A549 treated with Hydrocortisone at 1 μM for 4 hours (cell line): ENCODE data around the gene ZSCAN9. TPM values are rescaled to one million over a fixed set of nuclear protein-coding genes. Genes with fewer than 3 reads are reported as not detected.

Experiments used
- total RNA-seq: library from RNA; stranded (reverse); fragments of 200-300 nt; extraction: Qiagen RNA extraction; gene quantifications from 5 replicates; pipeline ENCODE4 v1.2.3, GENCODE V29; 2022

Gene ZSCAN9
- 5.8 to 8.3 TPM (median 6.9 TPM) in 5 replicates for total RNA-seq

GRCh38 chr6:28225056-28225834, at the start of gene ZSCAN9:
TSS of gene ZSCAN9 (plus strand) at chr6:28225275. CDS start at chr6:28227085, 1,810 bp downstream.

GRCh38 chr6:28252009-28252975, 27.2 kb downstream of the ZSCAN9 start, which contains the start of gene ZKSCAN4:
TSS of gene ZKSCAN4 (minus strand) at chr6:28252269. CDS start at chr6:28251980, 289 bp downstream.

GRCh38 chr6:28258877-28259777, 34.1 kb downstream of the ZSCAN9 start, which contains the start of gene NKAPL:
TSS of gene NKAPL (plus strand) at chr6:28259297. CDS start at chr6:28259372, 75 bp downstream.

GRCh38 chr6:28266962-28267694, 42.1 kb downstream of the ZSCAN9 start, which contains the start of gene ZSCAN26:
TSS of gene ZSCAN26 (plus strand) at chr6:28267143. CDS start at chr6:28271920, 4,777 bp downstream.

GRCh38 chr6:28281288-28282064, 56.4 kb downstream of the ZSCAN9 start, which contains the start of gene PGBD1:
TSS of gene PGBD1 (plus strand) at chr6:28281572. CDS start at chr6:28283814, 2,242 bp downstream.

Other genes with a start within 250 kb of the ZSCAN9 start
- gene ZNF165, start 144.7 kb upstream of the ZSCAN9 start, total RNA-seq, result 0.74 to 1.1 TPM (median 0.86 TPM) in 5 replicates
- gene ZSCAN16, start 100.7 kb upstream of the ZSCAN9 start, total RNA-seq, result 3.1 to 5.4 TPM (median 4.2 TPM) in 5 replicates
- 3.5 to 5.9 TPM (median 5.0 TPM) in 5 replicates for gene ZKSCAN8, start 83.4 kb upstream of the ZSCAN9 start, total RNA-seq
- 2.5 to 3.0 TPM (median 2.6 TPM) in 5 replicates for gene ZKSCAN4, start 27.0 kb downstream of the ZSCAN9 start, total RNA-seq
- gene NKAPL, start 34.0 kb downstream of the ZSCAN9 start, total RNA-seq, result 0.06 TPM in 1 of 5 replicates, not detected in the others
- 3.8 to 5.2 TPM (median 5.0 TPM) in 5 replicates for gene ZSCAN26, start 41.9 kb downstream of the ZSCAN9 start, total RNA-seq
- gene PGBD1, start 56.3 kb downstream of the ZSCAN9 start, total RNA-seq, result 4.5 to 5.7 TPM (median 5.1 TPM) in 5 replicates
- gene ZSCAN31, start 110.9 kb downstream of the ZSCAN9 start, total RNA-seq, result 1.6 to 2.3 TPM (median 1.8 TPM) in 5 replicates
- 1.3 to 2.2 TPM (median 2.0 TPM) in 5 replicates for gene ZKSCAN3, start 124.7 kb downstream of the ZSCAN9 start, total RNA-seq
- 1.3 to 2.3 TPM (median 1.6 TPM) in 5 replicates for gene ZSCAN12, start 174.5 kb downstream of the ZSCAN9 start, total RNA-seq
- not detected in 5 replicates for gene ZSCAN23, start 218.2 kb downstream of the ZSCAN9 start, total RNA-seq